ENCODE measurements around the gene CABP5. TPM values are rescaled to one million over a fixed set of nuclear protein-coding genes. Genes with fewer than 3 reads are reported as not detected.

The CABP5 gene
- total RNA-seq, 1 donor from 2014 or later = not detected

DNA sequence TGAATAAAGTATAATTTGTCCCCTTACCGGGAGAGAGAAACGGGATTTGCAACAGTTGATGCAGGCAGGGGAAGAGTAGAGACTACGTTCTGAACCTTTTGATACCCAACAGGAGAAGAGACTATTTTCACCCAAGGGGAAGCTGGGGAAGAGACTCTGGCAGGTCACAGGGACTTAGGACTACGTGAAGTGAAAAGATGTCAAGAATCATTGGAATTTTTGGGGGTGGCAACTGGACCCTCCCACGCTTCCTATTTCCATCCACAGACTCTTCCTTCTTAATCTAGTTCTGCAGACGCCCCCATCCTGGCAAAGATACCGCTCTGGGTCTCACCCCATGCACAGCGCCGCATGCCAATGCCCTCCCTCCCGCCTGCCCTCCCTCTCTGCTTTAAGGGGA, 13.8 kb downstream of the CABP5 start:
- H3K4me1 Mint-ChIP-seq (ENCODE audit: low read depth, unreplicated experiment) = no peaks in the 10 kb centered on the region
- H3K27ac Mint-ChIP-seq (ENCODE audit: unreplicated experiment) = no peak overlapping the region

DNA sequence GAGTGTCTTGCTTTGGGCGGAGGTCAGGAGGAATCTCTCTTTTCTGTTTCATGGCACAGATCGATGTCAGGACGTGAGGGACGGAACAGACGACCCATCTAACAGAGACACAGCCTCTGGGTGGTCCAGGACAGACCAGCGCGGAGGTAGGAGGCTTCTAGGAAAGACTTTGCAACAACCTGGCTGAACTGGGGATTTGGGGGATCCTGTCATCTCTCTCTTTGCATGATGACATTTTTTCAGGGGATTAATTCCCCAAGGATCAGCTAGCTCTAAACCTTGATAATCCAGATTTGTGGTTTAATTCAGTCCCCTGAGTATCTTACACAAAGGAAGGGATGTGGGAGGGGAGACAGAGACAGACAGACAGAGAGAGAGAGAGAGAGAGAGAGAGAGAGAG, 14.4 kb downstream of the CABP5 start:
- peaks cover 6% of the 10 kb centered on the region for H3K27me3 Mint-ChIP-seq (ENCODE audit: unreplicated experiment)
- DNase-seq = no peak
- TF ChIP-seq, protein P1, sequence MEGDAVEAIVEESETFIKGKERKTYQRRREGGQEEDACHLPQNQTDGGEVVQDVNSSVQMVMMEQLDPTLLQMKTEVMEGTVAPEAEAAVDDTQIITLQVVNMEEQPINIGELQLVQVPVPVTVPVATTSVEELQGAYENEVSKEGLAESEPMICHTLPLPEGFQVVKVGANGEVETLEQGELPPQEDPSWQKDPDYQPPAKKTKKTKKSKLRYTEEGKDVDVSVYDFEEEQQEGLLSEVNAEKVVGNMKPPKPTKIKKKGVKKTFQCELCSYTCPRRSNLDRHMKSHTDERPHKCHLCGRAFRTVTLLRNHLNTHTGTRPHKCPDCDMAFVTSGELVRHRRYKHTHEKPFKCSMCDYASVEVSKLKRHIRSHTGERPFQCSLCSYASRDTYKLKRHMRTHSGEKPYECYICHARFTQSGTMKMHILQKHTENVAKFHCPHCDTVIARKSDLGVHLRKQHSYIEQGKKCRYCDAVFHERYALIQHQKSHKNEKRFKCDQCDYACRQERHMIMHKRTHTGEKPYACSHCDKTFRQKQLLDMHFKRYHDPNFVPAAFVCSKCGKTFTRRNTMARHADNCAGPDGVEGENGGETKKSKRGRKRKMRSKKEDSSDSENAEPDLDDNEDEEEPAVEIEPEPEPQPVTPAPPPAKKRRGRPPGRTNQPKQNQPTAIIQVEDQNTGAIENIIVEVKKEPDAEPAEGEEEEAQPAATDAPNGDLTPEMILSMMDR (IDR thresholded peaks at IDR 0.05; ENCODE audit: partially characterized antibody, unreplicated experiment) = no peak
- H3K9me3 Mint-ChIP-seq (ENCODE audit: unreplicated experiment) = peaks cover 3% of the 10 kb centered on the region
- H3K36me3 Mint-ChIP-seq (ENCODE audit: unreplicated experiment) = peaks cover 7% of the 10 kb centered on the region
- H3K27ac Mint-ChIP-seq (ENCODE audit: unreplicated experiment) = no peak overlapping the region
- no peaks in the 10 kb centered on the region for H3K4me1 Mint-ChIP-seq (ENCODE audit: low read depth, unreplicated experiment)
- no peak overlapping the region for H3K4me3 Mint-ChIP-seq (ENCODE audit: unreplicated experiment)

More for the DNA sequence above, 13.8 kb downstream of the CABP5 start:
- TF ChIP-seq, protein P1 (IDR thresholded peaks at IDR 0.05; ENCODE audit: partially characterized antibody, unreplicated experiment) = no peak
- Mint-ChIP-seq H3K27me3 (ENCODE audit: unreplicated experiment) (peaks cover 6% of the 10 kb centered on the region), H3K9me3 (ENCODE audit: unreplicated experiment) (peaks cover 3% of the 10 kb centered on the region), H3K36me3 (ENCODE audit: unreplicated experiment) (peaks cover 7% of the 10 kb centered on the region), H3K4me3 (ENCODE audit: unreplicated experiment) (no peak overlapping the region)
- no peak for DNase-seq

DNA sequence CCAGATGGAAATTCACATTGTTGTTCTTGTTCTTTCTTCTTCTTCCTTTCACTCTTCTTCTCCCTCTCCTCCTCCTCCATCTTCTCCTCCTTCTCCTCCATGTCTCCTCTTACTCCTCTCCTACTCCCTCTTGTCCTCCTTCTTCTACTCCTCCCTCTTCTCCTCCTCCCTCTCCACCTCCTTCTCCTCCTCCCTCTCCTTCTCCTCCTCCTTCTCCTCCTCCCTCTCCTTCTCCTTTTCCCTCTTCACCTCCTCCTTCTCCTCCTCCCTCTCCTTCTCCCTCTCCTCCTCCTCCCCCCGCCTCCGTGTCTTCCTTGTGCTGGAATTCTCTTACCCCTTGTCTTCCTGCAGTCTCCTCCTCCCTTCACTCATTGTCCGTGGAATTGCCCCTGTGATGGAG, 18.4 kb downstream of the CABP5 start:
- Mint-ChIP-seq H3K27me3 (ENCODE audit: unreplicated experiment) (peaks cover 6% of the 10 kb centered on the region), H3K27ac (ENCODE audit: unreplicated experiment) (no peak overlapping the region), H3K9me3 (ENCODE audit: unreplicated experiment) (peaks cover 6% of the 10 kb centered on the region), H3K4me3 (ENCODE audit: unreplicated experiment) (no peak overlapping the region), H3K4me1 (ENCODE audit: low read depth, unreplicated experiment) (no peaks in the 10 kb centered on the region), H3K36me3 (ENCODE audit: unreplicated experiment) (peaks cover 7% of the 10 kb centered on the region)
- DNase-seq = no peak
- TF ChIP-seq, protein P1 (IDR thresholded peaks at IDR 0.05; ENCODE audit: partially characterized antibody, unreplicated experiment) = no peak

DNA sequence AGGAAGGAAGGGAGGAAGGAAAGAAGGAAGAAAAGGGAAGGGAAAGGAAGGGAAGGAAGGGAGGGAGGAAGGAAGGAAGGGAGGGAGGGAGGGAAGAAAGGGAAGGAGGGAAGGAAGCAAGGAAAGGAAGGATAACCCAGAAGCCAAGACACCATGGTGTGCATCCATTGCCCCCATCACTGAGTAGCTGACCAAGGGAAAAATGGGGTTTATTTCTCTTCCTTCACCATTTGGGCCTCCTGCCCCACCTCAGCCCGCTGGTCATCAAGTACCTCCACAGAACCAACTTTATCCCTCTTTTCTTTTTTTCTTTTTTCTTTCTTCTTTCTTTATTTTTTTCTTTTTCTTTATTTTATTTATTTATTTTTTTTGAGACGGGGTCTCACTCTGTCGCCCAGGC, 20.4 kb downstream of the CABP5 start:
- TF ChIP-seq, protein P1 (IDR thresholded peaks at IDR 0.05; ENCODE audit: partially characterized antibody, unreplicated experiment) = no peak
- Mint-ChIP-seq H3K4me1 (ENCODE audit: low read depth, unreplicated experiment) (no peaks in the 10 kb centered on the region), H3K36me3 (ENCODE audit: unreplicated experiment) (peaks cover 7% of the 10 kb centered on the region), H3K4me3 (ENCODE audit: unreplicated experiment) (no peak overlapping the region), H3K27ac (ENCODE audit: unreplicated experiment) (no peak overlapping the region), H3K9me3 (ENCODE audit: unreplicated experiment) (peaks cover 6% of the 10 kb centered on the region), H3K27me3 (ENCODE audit: unreplicated experiment) (peaks cover 4% of the 10 kb centered on the region)
- DNase-seq = no peak

DNA sequence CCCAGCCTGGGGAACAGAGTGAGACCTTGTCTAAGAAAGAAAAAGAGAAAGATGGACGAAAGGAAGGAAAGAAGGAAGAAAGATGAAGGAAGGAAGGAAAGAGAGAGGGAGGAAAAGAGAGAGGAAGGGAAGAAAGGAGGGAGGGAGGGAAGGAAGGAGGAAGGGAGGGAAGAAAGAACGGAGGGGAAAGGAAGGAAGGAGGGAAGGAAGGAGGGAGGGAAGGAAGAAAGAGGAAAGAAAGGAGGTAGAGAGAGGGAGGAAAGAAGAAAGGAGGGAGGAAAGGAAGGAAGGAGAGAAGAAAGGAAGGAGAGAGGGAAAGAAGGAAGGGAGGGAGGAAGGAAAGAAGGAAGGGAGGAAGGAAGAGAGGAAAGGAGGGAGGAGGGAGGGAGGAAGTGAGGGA, 20.9 kb downstream of the CABP5 start:
- DNase-seq = no peak
- Mint-ChIP-seq H3K27me3 (ENCODE audit: unreplicated experiment) (peaks cover 4% of the 10 kb centered on the region), H3K4me3 (ENCODE audit: unreplicated experiment) (no peak overlapping the region), H3K4me1 (ENCODE audit: low read depth, unreplicated experiment) (no peaks in the 10 kb centered on the region), H3K27ac (ENCODE audit: unreplicated experiment) (no peak overlapping the region), H3K36me3 (ENCODE audit: unreplicated experiment) (peaks cover 7% of the 10 kb centered on the region), H3K9me3 (ENCODE audit: unreplicated experiment) (peaks cover 6% of the 10 kb centered on the region)
- TF ChIP-seq, protein P1 (IDR thresholded peaks at IDR 0.05; ENCODE audit: partially characterized antibody, unreplicated experiment) = no peak
